Natural killer cell (primary cell): ENCODE data around the gene MYOZ1. TPM values are rescaled to one million over a fixed set of nuclear protein-coding genes. Genes with fewer than 3 reads are reported as not detected.
A peak's percentile ranks its signal among the peaks of the same experiment; 100 is the strongest.

Experiments used
- ATAC-seq, 3 donors: fragments of 150-1000 bp in 2 of 3; fragments of 200-7000 bp in 1 of 3; cut with Tn5 transposase; 1 replicate in 1 of 3; 2 replicates in 2 of 3; pipeline ENCODE4 v1.10.0; 2021; ENCODE audit warnings: mild to moderate bottlenecking in 2 of 3, moderate library complexity in 2 of 3
- DNase-seq, 2 donors: peaks; one replicate each; pipeline versions ENCODE4 v3.0.0 to v3.0.0-alpha.2; 2013 to 2021; ENCODE audit warnings: mixed read lengths in 1 of 2
- H3K27ac ChIP-seq: one replicate; pipeline ENCODE4 v1.5.1; 2013; ENCODE audit warnings: mild to moderate bottlenecking, low read length
- H3K27me3 ChIP-seq: one replicate; pipeline ENCODE4 v1.6.1; 2013; ENCODE audit warnings: low read length; ENCODE audit not compliant: control insufficient read depth, insufficient read depth
- H3K36me3 ChIP-seq: one replicate; pipeline ENCODE4 v1.6.1; 2013; ENCODE audit warnings: low read length; ENCODE audit not compliant: control insufficient read depth, insufficient read depth
- H3K4me1 ChIP-seq: one replicate; pipeline ENCODE4 v1.6.1; 2013; ENCODE audit warnings: low read length; ENCODE audit not compliant: control insufficient read depth, insufficient read depth
- H3K4me3 ChIP-seq: one replicate; pipeline ENCODE4 v1.5.1; 2013; ENCODE audit warnings: low read length
- H3K9me3 ChIP-seq: one replicate; pipeline ENCODE4 v1.6.1; 2013; ENCODE audit warnings: low read length; ENCODE audit not compliant: control insufficient read depth, insufficient read depth
- H3K27ac Mint-ChIP-seq, 2 donors: one replicate each; pipeline ENCODE4 v1.8.0; 2022; ENCODE audit warnings: mild to moderate bottlenecking in 2 of 2, mixed read lengths in 2 of 2, moderate library complexity in 1 of 2
- H3K27me3 Mint-ChIP-seq, 2 donors: one replicate each; pipeline ENCODE4 v1.8.0; 2022; ENCODE audit warnings: low read depth in 2 of 2, mixed read lengths in 2 of 2
- H3K36me3 Mint-ChIP-seq: one replicate; pipeline ENCODE4 v1.8.0; 2022; ENCODE audit warnings: mixed read lengths
- H3K4me1 Mint-ChIP-seq, 2 donors: one replicate each; pipeline ENCODE4 v1.8.0; 2022; ENCODE audit warnings: mixed read lengths in 2 of 2
- H3K4me3 Mint-ChIP-seq: one replicate; pipeline ENCODE4 v1.8.0; 2022; ENCODE audit warnings: mild to moderate bottlenecking, moderate library complexity, mixed read lengths
- H3K9me3 Mint-ChIP-seq, 2 donors: one replicate each; pipeline ENCODE4 v1.8.0; 2022; ENCODE audit warnings: mixed read lengths in 2 of 2
- WGBS: methylation state at CpG from one replicate; pipeline ENCODE4 v1.1.7; 2013; ENCODE audit warnings: missing lambda C conversion rate; ENCODE audit not compliant: insufficient coverage; 5-methylcytosine and 5-hydroxymethylcytosine counted together
- intact Hi-C: fragments of 100-400 bp; cut with micrococcal nuclease; formaldehyde crosslinking; loops from one replicate; pipeline ENCODE4 v1.14.2; 2022
- total RNA-seq, 4 donors: library from RNA; stranded (reverse); fragments of 120-200 nt in 1 of 4; gene quantifications; one replicate each; pipeline versions ENCODE4 v1.2.3 to v1.2.4, GENCODE V29; 2013 to 2022
- TF ChIP-seq, protein P1 (sequence below): fragments of 200-600 bp; IDR thresholded peaks from one replicate; pipeline ENCODE4 v1.8.0; 2022; ENCODE audit warnings: antibody characterized with exemption

MYOZ1 gene
- total RNA-seq, 3 donors from 2014 or later (not counting 1 experiment from before 2014, with no cell fraction given), result not detected

DNA sequence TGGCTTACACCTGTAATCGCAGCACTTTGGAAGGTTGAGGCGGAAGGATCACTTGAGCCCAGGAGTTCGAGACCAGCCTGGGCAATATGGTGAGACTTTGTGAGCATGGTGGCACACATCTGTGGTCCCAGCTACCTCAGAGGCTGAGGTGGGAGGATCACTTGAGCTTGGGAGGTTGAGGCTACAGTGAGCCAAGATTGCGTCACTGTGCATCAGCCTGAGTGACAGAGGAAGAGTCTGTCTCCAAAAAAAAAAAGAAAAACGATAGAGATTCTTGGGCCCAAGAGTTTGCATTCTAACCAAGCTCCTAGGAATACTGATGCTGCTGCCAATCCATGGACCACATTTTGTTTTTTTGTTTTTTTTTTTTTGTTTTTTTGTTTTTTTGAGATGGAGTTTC, 12.1 kb downstream of the MYOZ1 start:
- Histone ChIP-seq H3K4me3 (no peak overlapping the region), H3K36me3 (no peaks in the 10 kb centered on the region), H3K4me1 (peaks cover 7% of the 10 kb centered on the region), H3K27ac (no peak overlapping the region), H3K27me3 (no peaks in the 10 kb centered on the region), H3K9me3 (no peaks in the 10 kb centered on the region)
- TF ChIP-seq, protein P1, sequence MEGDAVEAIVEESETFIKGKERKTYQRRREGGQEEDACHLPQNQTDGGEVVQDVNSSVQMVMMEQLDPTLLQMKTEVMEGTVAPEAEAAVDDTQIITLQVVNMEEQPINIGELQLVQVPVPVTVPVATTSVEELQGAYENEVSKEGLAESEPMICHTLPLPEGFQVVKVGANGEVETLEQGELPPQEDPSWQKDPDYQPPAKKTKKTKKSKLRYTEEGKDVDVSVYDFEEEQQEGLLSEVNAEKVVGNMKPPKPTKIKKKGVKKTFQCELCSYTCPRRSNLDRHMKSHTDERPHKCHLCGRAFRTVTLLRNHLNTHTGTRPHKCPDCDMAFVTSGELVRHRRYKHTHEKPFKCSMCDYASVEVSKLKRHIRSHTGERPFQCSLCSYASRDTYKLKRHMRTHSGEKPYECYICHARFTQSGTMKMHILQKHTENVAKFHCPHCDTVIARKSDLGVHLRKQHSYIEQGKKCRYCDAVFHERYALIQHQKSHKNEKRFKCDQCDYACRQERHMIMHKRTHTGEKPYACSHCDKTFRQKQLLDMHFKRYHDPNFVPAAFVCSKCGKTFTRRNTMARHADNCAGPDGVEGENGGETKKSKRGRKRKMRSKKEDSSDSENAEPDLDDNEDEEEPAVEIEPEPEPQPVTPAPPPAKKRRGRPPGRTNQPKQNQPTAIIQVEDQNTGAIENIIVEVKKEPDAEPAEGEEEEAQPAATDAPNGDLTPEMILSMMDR, result no peak
- Mint-ChIP-seq H3K27me3 (no peaks in the 10 kb centered on the region), H3K9me3 (no peaks in the 10 kb centered on the region), H3K4me1 (peaks cover 9 to 22% of the 10 kb centered on the region in 2 donors), H3K27ac (no peak overlapping the region), H3K4me3 (no peak overlapping the region), H3K36me3 (no peaks in the 10 kb centered on the region)
- WGBS, result 98% methylated on average over 5 of the region's 5 CpGs
- intact Hi-C loops, result no loop called here
- DNase-seq, result no peak
- no peak for ATAC-seq

DNA sequence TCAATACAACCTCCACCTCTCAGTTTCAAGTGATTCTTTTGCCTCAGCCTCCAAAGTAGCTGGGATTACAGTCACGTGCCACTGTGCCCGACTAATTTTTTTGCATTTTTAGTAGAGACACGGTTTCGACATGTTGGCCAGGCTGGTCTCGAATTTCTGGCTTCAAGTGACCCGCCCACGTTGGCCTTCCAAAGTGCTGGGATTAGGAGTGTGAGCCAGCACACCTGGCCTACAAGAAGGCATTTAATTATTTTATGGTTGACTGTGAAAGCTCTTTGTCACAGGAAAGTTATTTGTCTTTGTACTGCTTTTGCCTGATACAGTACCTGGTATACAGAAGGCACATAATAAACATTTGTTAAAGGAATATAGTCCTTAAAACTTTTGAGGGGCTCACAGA, 12.9 kb downstream of the MYOZ1 start:
- Histone ChIP-seq H3K36me3 (no peaks in the 10 kb centered on the region), H3K9me3 (no peaks in the 10 kb centered on the region), H3K4me3 (no peak overlapping the region), H3K4me1 (peaks cover 7% of the 10 kb centered on the region), H3K27ac (no peak overlapping the region), H3K27me3 (no peaks in the 10 kb centered on the region)
- Mint-ChIP-seq H3K4me3 (no peak overlapping the region), H3K36me3 (no peaks in the 10 kb centered on the region), H3K4me1 (peaks cover 9 to 22% of the 10 kb centered on the region in 2 donors), H3K9me3 (no peaks in the 10 kb centered on the region), H3K27ac (no peak overlapping the region), H3K27me3 (no peaks in the 10 kb centered on the region)
- ATAC-seq, result no peak
- WGBS, result 93% methylated on average over 7 of the region's 7 CpGs
- DNase-seq, result no peak
- intact Hi-C loops, result no loop called here
- TF ChIP-seq, protein P1, result no peak

DNA sequence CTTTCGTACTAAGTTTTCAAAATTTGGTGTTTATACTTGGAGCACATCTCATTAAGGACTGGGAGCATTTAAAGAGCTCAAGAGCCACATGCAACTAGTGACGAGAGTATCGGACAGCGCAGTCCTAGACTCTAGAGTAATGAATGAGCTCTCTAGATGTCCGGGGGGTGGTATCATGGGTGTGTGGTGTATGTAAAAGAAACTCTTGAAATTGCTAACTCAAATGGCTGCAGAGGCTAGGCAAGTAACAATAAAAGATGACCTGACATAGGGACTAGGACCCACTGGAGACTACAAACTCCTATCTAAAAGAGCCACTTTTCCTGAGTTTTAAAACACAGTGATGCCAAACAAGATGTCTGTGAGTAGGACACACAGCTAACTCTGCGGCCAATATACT, 14.0 kb downstream of the MYOZ1 start:
- H3K36me3 Mint-ChIP-seq, result no peaks in the 10 kb centered on the region
- intact Hi-C loops, result loop anchor here (2.0 kb wide), 1 partner anchor 130 kb away; the partner anchor contains the start of gene PPP3CB
- DNase-seq (no peak), ATAC-seq (no peak)
- peaks cover 7% of the 10 kb centered on the region for H3K4me1 ChIP-seq
- H3K9me3 ChIP-seq, result no peaks in the 10 kb centered on the region
- 98% methylated on average over 6 of the region's 6 CpGs for whole genome bisulfite sequencing
- no peaks in the 10 kb centered on the region for H3K36me3 ChIP-seq
- H3K4me3 ChIP-seq, result no peak overlapping the region
- H3K27me3 ChIP-seq, result no peaks in the 10 kb centered on the region
- no peak overlapping the region for H3K27ac ChIP-seq
- no peaks in the 10 kb centered on the region for H3K9me3 Mint-ChIP-seq
- H3K27me3 Mint-ChIP-seq, result no peaks in the 10 kb centered on the region
- no peak overlapping the region for H3K4me3 Mint-ChIP-seq
- TF ChIP-seq, protein P1, result no peak
- H3K4me1 Mint-ChIP-seq, result peaks cover 9 to 22% of the 10 kb centered on the region in 2 donors
- H3K27ac Mint-ChIP-seq, result peak overlapping the region in 1 of 2 donors; percentile 99
